HG03378 (cell line): ENCODE data around the gene CTBP2.

Experiments used
- ATAC-seq: cut with Tn5 transposase; IDR thresholded peaks from one replicate; pipeline ENCODE4 v1.9.1; 2021; ENCODE audit warnings: mild to moderate bottlenecking, moderate library complexity; ENCODE audit not compliant: unreplicated experiment

Gene CTBP2

DNA sequence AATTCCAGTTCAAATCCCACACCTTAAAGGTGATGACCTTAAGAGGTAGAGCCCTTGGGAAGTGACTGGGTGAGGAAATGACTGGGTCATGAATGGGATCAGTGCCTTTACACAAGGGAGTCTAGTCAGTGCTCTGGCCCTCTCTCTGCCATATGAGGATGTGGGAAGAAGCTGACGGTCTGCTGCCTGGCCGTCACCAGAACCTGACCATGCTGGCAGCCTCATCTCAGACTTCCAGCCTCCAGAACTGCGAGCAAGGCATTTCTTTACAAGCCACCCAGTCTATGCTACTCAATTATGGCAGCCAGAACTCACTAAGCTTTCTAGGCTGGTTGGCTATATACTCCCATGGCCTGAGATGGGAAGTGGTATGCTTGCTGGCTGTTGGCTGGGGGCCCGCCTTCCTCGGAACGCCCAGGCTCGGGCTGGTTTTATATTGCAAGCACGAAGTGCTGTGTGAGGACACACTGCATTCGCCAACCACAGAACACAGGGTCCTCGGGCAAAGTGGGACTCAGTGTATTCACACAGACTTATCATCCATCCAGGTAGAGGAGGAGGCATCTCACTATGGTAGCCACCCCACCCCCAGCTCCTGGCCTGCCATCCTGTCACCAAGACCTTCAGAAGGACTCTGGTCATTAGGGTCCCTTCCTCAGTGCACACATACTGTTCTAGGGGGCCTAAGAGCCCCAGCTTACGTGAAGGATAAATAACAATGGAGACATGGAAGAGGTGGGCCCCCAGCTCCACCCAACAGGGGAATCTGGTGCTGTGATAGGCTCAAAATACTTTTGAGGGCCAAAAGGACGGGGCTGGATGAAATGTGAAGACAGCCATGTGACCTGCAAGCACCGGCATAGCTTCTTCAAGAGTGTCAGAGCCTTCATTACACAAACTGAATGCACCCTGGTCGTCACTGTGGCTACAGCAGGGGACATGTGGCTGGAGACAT lies 169.4 kb downstream of the CTBP2 start:
- ATAC-seq: no peak

DNA sequence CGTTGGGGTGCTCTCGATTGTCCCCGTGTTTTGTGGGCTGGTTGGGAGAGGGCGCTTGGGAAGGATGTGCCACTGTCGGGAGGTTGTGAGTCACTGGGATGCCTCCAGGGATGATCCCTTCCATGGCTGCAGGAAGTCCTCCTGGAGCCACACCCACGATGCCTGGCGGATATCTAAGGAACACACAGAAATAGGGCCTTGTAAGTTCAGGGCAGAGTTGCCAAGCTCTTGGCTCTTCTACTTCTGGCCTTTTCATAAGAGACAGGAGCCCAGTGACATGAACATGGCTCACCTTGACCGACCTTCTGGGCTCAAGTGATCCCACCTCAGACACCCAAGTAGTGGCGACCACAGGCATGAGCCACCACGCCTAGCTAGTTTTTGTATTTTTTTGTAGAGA lies 170.8 kb downstream of the CTBP2 start:
- no peak for ATAC-seq

DNA sequence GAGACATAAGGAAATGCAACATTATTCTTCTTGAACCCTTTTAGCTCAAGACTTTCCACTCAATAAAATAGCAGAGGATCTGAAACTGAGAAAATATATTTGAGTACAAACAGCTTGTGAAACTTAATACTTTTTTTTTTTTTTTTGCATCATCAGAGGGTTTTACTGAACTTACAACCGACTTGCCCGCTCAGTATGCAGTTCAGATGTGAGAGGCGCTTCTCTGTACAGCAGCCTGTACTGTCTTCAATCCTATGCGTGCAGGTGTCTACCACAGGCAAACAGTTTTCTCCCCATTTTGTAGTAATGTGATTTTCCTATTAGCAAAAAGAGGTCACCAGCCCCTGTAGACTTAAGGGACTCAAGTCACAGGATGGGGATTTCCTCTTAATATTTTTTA lies 171.6 kb downstream of the CTBP2 start:
- peak; percentile 66 for ATAC-seq

DNA sequence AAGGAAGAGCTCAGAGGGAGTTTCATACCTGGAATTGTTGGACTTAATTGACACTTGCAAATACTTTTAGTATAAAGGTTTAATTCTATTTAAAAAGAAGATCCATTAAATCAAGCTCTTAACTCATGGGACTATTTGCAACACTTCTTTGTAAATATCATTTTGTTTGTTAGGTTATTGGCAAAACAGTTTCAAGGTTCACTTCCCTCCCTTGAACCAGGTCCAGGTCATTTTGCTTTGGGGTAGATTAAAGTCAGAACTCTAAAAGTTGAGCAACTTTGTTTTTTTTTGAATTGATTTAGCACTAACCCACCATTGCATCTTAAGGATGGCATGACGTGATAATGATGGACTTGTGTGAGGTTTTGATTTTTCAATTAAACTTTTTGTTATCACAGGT lies 172.6 kb downstream of the CTBP2 start:
- ATAC-seq: no peak

DNA sequence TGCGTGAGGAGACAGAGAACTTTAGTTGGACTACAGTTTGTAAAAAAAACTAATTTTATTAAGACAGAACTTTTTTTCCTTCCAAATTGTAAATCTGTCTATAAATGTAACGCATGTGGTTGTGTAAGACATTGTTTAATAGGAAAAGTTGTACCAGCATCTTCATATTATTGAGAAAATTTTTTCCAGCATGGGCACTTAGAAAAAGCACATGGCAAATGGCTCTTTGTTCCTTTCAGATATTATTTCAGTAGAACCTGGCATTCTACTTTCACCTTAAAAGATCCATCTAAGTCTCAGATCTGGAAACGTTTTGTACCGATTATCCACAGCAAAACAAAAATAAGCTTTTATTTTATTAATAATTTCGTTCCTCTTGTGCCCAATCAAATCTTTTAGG lies 175.2 kb downstream of the CTBP2 start:
- ATAC-seq: no peak

DNA sequence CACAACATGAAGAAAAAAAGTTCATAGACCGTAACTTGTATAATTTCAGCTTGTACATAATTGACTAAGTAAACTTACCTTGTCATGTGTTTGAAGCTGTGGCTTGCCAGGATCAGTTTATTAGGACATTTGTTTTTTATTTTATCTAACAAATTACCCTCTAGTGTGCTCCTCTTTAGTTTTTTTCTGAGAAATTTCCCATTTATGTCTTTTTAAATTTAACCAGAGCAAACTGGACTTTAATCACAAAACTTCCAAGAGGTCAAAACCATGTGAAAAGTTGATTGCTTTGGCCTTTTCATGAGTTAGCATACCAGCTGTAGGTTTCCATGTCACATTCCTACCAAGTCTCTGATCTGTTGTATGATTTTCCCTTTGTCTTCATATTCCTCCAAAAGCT lies 176.0 kb downstream of the CTBP2 start:
- ATAC-seq: no peak

DNA sequence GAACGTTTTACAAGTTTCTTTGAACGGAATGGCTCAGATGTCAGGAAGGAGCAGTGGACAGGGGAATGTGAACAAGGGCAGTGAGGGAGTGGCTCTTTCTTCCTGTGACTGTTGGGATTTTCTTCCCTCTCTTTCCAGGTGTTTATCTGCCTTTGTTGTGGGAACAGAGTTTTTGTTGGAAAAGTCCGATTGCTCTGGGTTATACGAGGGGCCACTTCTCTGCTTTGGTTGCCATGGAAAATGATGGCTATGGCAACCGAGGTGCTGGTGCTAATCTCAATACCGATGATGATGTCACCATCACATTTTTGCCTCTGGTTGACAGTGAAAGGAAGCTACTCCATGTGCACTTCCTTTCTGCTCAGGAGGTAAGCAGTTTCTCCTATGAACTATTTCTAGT lies 177.0 kb downstream of the CTBP2 start:
- ATAC-seq: no peak

DNA sequence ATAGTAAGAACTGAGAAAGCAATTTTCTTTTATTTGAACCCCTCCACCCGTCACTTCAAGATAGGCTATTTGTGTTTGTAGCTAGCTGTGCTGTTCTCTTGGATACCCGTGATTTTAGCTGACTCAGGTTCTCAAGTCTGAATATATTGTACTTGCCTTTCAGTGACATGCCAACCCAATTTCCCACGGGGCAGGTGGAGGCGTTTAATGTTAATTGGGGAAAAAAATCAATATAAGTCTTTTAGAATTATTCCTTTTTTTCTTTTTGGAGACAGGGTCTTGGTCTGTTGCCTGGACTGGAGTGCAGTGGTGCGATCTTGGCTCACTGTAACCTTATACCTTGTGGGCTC lies 182.0 kb downstream of the CTBP2 start:
- ATAC-seq: no peak

DNA sequence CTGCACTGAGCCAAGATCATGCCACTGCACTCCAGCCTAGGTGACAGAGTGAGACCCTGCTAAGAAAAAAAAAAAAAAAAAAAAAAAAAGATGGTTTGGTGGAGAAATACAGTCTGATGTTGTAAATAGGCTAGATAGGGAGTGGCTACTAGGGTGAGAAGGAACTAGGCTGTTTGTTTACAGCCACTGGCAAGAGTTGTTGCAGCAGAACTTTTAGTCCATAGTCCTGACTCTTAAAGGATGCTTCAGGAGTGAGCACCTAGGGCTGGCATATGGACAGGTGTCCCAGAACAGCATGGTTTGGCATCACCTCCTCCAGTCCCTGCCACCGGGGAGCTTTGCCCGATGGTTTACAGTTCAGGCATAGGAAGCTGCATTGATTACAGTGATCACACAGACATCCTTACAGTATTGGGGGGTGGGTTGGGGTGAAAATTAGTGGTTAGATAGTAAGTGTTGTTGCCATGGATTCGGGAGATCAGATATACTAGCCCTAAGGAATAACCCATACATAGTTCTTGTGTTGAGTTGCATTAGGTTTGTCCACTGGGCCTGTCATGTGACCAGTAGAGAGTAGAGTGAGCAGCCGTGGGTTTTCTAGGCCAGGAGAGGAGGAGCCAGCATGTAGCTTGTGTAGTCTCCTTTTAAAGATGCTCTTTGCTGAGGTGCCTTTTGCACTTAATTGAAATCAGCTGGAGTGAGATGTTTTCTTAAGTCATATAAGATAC lies 182.6 kb downstream of the CTBP2 start:
- no peak for ATAC-seq

DNA sequence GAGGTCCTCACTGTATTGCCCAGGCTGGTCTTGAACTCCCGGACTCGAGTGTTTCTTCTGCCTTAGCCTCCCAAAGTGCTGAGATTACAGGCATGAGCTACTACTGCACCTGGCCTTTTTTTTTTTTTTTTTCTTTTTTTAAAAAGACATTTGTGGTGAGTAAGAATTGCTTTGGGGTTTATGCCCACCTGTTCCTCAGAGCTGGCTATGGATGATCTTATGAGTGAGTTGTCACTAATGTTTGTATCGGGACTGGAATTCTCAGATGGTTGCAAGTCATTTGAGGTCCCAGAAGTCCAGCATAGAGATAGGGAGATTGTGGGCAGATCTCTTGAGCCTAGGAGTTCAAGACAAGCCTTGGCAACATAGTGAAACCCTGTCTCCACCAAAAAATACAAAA lies 183.2 kb downstream of the CTBP2 start:
- ATAC-seq: no peak

DNA sequence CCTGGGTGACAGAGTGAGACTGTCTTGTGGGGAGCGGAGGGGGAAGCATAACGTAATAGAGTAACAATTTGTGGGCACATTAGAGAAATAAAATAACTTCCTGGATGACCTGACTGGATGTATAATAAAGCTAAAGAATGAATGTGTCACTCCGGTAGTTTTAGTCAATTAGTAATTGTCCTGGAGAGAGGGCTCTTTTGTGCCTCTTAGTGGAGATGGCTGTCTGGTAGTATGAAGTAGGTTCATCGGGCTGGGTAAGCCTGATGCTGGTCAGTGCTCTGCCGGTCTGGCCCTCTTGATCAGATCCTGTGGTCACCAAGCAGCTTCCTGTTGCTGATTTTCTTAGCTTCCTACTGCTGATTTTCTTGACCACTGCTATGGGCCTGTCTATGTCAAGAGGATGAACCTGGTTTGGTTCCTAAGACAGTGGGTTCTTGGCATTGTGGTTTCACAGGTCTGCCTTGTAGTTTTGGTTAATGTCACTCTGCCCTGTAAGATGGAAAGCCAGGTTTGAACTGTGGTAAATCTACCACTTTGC lies 184.3 kb downstream of the CTBP2 start:
- peak; percentile 83 for ATAC-seq

DNA sequence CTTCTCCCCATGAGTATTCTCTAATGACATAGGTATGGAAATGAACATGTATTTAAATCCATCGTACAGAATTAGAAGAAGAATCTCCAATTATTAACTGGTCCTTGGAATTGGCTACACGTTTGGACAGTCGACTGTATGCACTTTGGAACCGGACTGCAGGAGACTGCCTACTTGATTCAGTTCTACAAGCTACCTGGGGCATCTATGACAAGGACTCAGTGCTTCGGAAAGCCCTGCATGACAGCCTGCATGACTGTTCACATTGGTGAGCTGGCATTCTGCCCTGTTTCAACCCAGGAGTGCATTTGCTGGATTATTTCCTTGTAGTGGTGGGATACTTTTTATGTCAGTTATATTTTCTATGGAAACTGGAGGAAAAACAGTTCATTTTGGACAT lies 186.2 kb downstream of the CTBP2 start:
- no peak for ATAC-seq

DNA sequence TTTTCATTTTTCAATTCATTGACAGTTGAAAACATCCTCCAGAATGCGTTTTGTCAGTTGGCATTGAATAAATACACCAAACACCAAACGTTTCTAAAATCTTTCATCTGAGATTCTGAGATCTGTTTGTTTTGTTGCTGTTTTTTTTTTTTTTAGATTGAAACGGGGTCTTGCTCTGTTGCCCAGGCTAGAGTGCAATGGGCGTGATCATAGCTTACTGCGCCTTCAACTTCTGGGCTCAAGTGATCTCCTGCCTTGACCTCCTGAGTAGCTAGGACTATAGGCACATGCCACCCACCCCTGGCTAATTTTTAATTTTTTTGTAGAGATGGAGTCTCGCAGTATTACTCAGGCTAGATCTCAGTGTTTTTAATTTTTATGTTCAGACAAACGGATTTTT lies 187.7 kb downstream of the CTBP2 start:
- no peak for ATAC-seq

DNA sequence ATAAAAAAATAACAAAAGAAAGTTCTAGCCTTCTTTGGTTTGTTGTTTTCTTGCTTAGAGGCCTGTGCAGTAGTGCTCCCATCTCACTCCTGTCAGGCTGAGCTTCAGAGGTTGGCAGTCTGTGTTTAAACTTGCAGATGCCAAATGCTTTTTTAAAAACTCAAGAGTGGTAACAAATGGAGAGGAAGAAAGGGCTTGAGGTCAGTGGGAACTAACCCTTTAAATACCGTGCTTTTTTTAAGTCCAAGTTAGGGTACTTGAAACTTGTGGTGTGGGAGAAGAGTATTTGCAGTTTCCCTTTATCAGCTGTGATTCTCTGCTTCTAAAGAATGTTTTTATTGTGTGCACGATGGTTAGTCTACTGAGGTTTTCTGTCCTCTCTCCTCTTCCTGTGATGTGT lies 189.1 kb downstream of the CTBP2 start:
- ATAC-seq: no peak

DNA sequence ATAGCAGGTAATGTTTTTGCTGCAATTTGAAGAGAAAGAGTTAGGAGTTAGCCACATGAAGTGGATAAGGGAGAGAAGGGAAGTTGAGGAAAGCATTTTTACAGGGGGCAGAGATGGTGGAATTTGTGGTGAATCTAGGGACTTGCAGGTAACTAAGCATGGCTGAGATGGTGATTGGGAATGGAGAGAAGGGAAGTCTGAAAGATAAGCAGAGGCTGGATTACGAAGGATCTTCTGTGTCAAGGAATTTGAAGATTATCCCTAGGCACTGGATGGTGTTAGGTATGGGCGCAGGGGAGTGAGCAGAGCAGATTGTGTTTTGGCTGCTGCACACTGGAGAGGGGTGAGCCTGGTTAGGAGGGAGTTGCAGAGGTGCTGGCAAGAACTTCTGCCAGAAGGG lies 193.1 kb downstream of the CTBP2 start:
- no peak for ATAC-seq

DNA sequence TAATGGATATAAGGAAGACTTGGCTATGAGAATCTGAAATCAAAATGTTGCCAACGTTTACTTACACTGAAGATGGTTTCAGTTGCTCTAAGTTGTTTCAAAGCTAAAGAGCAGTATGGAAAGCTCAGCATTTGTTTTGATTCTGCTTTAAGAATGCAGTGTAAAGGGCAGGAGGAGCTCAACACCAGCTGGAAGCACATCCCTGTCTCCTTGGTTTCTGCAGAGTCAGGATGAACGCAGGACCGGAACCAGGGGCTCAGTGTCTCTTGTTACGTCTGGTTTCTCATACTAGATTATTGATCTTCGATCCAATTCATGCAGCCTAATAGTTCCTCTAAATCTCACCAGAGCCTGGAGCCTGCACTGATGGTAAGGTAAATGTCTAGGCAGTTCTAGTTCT lies 194.4 kb downstream of the CTBP2 start:
- no peak for ATAC-seq

DNA sequence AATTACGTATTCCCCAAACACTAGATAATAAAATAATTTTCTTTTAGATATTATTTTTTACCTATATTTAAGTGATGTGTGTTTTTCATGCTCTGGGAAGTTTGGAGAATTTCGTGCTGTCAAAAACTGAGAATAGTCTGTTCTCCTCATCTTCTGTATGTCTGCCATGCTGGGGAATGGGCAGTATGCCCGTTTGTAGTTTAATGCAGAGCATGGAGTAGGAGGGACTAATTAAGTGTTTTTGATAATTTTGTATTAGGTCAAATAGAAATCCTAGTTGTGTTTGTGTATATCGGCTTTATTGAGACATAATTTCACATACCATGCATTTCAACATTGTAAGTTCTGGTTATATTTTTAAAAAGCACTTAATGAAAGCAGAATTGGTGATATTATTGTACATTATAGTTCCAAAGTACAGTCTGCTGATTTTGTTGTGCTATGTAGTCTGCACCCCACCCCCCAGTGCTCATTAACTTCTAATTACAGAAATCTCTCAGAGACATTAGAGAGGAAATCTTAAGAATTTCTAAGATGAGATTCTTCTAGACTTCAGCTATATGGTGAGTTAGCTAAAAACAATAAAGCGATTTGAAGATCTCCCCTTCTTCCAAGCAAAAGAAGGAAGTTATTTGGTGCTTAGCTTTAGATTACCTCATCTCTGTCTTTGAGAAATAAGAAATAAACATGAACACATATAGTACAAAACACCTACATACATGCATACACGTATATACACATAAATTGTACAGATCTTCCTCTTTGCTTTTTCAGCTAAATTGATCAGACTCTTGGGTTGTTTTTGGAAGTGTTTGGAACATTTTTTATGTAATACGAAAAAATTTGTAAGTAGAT lies 196.3 kb downstream of the CTBP2 start:
- ATAC-seq: no peak

DNA sequence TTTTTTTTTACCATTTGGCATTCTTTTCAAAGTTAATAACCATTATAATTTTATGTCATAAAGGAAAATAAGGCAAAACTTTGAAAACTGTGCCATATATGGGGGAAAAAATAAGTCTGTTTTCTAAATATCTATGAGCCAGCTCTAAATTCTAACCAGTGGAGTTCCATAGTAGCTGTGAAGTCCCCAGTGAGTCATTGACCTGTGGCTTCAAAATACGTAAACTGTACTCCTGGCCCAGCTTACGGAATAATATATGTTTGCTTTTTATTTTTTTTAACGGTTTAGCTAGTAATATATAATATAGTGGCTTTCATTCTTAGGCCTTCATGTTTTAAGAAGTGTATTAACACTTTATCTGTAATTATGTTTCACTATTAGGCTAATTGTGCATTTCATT lies 197.9 kb downstream of the CTBP2 start:
- no peak for ATAC-seq

DNA sequence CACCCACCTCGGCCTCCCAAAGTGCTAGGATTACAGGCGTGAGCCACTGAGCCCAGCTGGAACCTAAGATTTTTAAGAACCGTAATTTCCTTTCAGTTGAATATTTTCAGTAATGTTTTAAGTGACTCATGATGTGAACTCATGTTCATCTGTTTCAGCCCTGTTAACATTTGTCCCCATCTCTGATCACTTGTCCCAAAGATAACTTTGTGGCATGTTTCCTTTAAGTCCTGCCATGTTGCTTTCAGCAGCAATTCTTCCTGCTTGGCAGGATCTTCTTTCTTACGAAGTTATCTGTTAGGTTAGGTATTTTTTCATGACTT lies 199.2 kb downstream of the CTBP2 start:
- no peak for ATAC-seq

DNA sequence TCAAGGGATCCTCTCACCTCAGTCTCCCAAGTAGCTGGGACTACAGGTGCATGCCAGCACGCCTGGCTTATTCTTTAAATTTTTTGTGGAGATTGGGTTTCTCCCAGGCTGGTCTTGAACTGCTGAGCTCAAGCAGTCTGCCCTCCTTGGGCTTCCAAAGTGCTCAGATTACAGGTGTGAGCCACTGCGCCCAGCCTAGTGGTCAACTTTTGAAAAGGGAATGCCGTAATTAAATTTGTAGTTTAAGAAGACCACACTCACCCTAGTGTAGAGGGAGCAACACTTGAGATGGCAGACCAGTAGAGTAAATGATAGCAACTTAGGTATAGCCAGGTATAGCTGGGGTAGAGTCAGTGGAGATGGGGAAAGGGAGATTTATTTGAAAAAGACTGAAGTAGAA lies 200.8 kb downstream of the CTBP2 start:
- no peak for ATAC-seq

DNA sequence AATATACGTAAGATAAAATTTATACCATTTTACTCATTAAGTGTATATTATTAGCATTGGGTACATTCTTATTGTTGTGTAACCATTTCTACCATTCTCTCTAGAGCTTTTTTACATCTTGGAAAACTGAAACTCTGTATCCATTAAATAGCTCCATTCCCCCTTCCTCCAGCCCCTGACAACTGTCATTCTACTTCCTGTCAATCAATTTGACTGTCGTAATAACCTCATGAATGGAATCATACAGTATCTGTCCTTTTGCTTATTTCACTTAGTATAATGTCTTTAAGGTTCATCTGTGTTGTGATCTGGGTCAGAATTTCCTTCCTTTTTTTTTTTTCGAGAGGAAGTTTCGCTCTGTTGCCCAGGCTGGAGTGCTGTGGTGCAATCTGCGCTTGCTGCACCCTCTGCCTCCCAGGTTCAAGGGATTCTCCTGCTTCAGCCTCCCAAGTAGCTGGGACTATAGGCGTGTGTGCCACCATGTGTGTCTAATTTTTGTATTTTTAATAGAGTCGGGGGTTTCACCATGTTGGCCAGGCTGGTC lies 202.9 kb downstream of the CTBP2 start:
- ATAC-seq: no peak
